ENCODE measurements around the gene ZNF479.
"Not testable (repeated sequence)": the region's sequence is repeated elsewhere in the genome, so short reads cannot be mapped to it uniquely, and the experiment has no call there.

The ZNF479 gene

GRCh38 chr7:57132336-57132735 lies at the start of gene ZNF479:
Gene ZNF479 (minus strand): TSS chr7:57132436. CDS start chr7:57132324, 112 bp downstream.
- not testable (repeated sequence) for DNase-seq (ENCODE audit: low spot score)

DNA sequence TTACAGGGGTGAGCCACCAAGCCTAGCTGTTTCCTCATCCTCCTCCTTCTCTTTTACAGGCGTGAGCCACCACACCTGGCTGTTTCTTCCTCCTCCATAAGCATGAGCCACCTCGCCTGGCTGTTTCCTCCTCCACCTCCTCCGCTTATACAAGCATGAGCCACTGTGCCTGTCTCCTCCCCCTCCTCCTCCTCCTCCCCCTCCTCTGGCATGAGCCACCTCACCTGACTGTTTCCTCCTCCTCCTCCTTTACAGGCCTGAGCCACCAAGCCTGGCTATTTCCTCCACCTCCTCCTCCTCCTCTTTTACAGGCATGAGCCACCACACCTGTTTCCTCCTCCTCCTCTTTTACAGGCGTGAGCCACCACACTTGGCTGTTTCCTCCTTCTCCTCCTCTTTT lies 49.8 kb upstream of the ZNF479 start:
- no peak for DNase-seq (ENCODE audit: low spot score)

DNA sequence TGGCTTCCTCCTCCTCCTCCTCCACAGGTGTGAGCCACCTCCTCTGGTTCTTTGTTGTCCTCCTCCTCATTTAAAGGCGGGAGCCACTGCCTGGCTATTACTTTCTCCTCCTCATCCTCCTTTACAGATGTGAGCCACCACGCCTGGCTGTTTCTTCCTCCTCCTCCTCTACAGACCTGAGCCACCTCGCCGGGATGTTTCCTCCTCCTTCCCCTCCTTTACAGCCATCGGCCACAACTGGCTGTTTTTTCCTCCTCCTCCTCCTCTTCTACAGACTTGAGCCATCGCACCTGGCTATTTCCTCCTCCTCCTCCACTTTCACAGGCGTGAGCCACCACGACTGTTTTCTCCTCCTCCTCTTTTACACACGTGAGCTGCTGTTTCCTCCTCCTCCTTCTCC lies 49.0 kb upstream of the ZNF479 start:
- no peak for DNase-seq (ENCODE audit: low spot score)

GRCh38 chr7:57179776-57180415 lies 47.7 kb upstream of the ZNF479 start:
- no peak for DNase-seq (ENCODE audit: low spot score)

DNA sequence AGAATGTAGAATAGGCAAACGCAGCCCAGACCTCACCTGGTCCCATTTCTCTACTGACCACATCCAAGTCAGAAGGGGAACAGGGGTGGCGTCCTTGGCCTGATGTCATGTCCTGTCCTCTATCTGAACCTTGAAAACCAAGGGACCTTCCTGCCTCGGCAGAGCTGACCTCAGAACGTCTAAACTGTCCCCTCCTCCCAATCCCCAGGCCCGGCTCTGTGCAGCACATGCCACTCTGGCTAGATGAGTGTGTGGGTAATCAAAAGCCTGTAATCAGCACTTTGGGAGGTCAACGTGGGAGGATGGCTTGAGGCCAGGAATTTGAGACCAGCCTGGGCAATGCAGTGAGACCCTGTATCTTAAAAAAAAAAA lies 46.5 kb upstream of the ZNF479 start:
- DNase-seq (ENCODE audit: low spot score): no peak

DNA sequence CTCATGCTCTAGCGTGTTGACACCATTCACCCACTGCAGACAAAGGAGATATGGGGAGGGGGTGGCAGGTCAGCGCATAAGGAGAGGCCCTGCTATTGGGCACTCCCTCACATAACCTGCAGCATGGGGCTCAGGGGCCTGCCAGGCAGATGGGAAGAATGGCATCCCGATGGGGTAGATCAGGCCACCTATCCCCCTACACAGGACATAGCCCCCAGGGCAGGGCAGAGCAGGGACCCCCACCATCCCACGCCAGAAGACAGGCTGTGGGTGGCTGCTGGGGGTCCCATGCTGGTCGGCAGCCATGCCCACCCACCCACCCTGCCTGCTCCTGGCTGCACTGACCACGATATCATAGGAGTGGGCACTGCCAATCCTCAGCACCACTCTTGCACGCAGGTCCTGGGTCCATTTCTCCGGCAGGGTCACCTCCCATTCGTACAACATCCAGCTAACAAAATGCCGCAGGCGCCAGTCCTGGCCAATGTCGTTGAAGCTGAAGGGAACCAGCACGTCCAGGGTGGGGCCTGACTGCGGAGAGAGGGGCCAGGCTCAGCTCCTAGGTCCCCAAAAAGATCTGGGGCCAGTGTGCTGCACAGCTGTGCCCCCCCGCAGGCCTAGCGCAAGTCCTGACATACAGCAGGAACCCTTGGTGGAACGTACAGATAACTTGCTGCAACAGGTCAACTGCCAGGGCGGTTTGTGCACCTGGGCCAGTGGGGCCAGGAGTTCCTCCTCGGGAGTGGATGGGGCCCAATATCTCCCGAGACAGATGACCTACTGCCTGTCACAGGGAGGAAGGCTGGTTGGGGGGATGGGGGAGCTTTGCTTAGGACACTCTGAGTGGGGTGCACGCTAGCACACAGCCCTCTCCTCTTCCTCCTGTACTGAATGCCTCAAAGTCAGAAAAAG lies 45.9 kb upstream of the ZNF479 start:
- no peak for DNase-seq (ENCODE audit: low spot score)

- DNase-seq (ENCODE audit: low spot score): no peak
Measured at GRCh38 chr7:57176928-57177635, 44.8 kb upstream of the ZNF479 start.

- DNase-seq (ENCODE audit: low spot score): no peak
Measured at GRCh38 chr7:57165285-57165899, 33.2 kb upstream of the ZNF479 start.

- not testable (repeated sequence) for DNase-seq (ENCODE audit: low spot score)
Measured at GRCh38 chr7:57120123-57120784, 12.0 kb downstream of the ZNF479 start.

Measured in cerebellar cortex (tissue), 1 donor.